GM12892 (cell line): ENCODE data around the gene PLD6.

Source experiments
- POLR2A ChIP-seq: IDR thresholded peaks from 2 replicates; pipeline ENCODE4 v1.6.1; 2011; ENCODE audit warnings: low read depth, low read length, control low read depth
- POLR2AphosphoS5 ChIP-seq: IDR thresholded peaks from 2 replicates; pipeline ENCODE4 v1.6.1; 2011; ENCODE audit warnings: low read depth, low read length, control low read depth
- TAF1 ChIP-seq: IDR thresholded peaks from 2 replicates; pipeline ENCODE4 v1.6.1; 2011; ENCODE audit warnings: low read depth, mild to moderate bottlenecking, control low read depth, low read length, borderline replicate concordance

- no peak for TF ChIP-seq POLR2AphosphoS5
- TF ChIP-seq POLR2A: no peak
- TF ChIP-seq TAF1: no peak
These were observed 46.6 kb downstream of the PLD6 start for GRCh38 chr17:17159571-17159970.
